ENCODE data around the gene WDPCP.

DNA sequence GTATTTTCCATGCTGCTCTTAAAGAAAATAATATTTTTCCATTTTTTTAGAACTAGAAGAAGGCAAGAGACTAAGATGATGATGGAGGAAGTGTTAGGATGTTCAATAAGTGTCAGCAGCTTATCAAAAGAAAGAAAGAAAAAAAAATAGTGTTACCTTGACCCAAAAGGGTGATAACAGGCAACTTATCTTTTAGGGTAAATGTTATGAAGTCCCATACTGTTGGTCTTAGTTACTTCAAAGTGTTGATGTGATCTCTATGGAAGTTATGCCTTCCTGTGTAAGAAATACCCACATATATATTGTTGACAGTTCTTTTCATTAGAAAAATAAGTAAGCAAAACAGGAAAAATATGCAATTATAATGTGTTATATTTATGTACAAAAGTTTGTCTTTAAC lies 394.1 kb downstream of the WDPCP start:
- no peak for TF ChIP-seq EZH2phosphoT487 (IDR thresholded peaks at IDR 0.05; ENCODE audit: unreplicated experiment)
- TF ChIP-seq, protein P1, sequence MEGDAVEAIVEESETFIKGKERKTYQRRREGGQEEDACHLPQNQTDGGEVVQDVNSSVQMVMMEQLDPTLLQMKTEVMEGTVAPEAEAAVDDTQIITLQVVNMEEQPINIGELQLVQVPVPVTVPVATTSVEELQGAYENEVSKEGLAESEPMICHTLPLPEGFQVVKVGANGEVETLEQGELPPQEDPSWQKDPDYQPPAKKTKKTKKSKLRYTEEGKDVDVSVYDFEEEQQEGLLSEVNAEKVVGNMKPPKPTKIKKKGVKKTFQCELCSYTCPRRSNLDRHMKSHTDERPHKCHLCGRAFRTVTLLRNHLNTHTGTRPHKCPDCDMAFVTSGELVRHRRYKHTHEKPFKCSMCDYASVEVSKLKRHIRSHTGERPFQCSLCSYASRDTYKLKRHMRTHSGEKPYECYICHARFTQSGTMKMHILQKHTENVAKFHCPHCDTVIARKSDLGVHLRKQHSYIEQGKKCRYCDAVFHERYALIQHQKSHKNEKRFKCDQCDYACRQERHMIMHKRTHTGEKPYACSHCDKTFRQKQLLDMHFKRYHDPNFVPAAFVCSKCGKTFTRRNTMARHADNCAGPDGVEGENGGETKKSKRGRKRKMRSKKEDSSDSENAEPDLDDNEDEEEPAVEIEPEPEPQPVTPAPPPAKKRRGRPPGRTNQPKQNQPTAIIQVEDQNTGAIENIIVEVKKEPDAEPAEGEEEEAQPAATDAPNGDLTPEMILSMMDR (conservative IDR thresholded peaks at IDR 0.05; ENCODE audit: low read depth in 2 of 2), result no peak
- TF ChIP-seq EZH2 (IDR thresholded peaks at IDR 0.05; ENCODE audit: low read depth, unreplicated experiment), result no peak
- no peak for TF ChIP-seq JUNB (IDR thresholded peaks at IDR 0.05; ENCODE audit: unreplicated experiment)
- TF ChIP-seq, protein P2, sequence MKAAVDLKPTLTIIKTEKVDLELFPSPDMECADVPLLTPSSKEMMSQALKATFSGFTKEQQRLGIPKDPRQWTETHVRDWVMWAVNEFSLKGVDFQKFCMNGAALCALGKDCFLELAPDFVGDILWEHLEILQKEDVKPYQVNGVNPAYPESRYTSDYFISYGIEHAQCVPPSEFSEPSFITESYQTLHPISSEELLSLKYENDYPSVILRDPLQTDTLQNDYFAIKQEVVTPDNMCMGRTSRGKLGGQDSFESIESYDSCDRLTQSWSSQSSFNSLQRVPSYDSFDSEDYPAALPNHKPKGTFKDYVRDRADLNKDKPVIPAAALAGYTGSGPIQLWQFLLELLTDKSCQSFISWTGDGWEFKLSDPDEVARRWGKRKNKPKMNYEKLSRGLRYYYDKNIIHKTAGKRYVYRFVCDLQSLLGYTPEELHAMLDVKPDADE (IDR thresholded peaks at IDR 0.05), result no peak
- TF ChIP-seq, protein P3, sequence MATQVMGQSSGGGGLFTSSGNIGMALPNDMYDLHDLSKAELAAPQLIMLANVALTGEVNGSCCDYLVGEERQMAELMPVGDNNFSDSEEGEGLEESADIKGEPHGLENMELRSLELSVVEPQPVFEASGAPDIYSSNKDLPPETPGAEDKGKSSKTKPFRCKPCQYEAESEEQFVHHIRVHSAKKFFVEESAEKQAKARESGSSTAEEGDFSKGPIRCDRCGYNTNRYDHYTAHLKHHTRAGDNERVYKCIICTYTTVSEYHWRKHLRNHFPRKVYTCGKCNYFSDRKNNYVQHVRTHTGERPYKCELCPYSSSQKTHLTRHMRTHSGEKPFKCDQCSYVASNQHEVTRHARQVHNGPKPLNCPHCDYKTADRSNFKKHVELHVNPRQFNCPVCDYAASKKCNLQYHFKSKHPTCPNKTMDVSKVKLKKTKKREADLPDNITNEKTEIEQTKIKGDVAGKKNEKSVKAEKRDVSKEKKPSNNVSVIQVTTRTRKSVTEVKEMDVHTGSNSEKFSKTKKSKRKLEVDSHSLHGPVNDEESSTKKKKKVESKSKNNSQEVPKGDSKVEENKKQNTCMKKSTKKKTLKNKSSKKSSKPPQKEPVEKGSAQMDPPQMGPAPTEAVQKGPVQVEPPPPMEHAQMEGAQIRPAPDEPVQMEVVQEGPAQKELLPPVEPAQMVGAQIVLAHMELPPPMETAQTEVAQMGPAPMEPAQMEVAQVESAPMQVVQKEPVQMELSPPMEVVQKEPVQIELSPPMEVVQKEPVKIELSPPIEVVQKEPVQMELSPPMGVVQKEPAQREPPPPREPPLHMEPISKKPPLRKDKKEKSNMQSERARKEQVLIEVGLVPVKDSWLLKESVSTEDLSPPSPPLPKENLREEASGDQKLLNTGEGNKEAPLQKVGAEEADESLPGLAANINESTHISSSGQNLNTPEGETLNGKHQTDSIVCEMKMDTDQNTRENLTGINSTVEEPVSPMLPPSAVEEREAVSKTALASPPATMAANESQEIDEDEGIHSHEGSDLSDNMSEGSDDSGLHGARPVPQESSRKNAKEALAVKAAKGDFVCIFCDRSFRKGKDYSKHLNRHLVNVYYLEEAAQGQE (IDR thresholded peaks at IDR 0.05; ENCODE audit: unreplicated experiment), result no peak
- TF ChIP-seq POLR2AphosphoS5 (IDR thresholded peaks at IDR 0.05; ENCODE audit: low read depth), result no peak
- no peak for TF ChIP-seq STAT1 (IDR thresholded peaks at IDR 0.05; ENCODE audit: unreplicated experiment)
- TF ChIP-seq, protein P4, sequence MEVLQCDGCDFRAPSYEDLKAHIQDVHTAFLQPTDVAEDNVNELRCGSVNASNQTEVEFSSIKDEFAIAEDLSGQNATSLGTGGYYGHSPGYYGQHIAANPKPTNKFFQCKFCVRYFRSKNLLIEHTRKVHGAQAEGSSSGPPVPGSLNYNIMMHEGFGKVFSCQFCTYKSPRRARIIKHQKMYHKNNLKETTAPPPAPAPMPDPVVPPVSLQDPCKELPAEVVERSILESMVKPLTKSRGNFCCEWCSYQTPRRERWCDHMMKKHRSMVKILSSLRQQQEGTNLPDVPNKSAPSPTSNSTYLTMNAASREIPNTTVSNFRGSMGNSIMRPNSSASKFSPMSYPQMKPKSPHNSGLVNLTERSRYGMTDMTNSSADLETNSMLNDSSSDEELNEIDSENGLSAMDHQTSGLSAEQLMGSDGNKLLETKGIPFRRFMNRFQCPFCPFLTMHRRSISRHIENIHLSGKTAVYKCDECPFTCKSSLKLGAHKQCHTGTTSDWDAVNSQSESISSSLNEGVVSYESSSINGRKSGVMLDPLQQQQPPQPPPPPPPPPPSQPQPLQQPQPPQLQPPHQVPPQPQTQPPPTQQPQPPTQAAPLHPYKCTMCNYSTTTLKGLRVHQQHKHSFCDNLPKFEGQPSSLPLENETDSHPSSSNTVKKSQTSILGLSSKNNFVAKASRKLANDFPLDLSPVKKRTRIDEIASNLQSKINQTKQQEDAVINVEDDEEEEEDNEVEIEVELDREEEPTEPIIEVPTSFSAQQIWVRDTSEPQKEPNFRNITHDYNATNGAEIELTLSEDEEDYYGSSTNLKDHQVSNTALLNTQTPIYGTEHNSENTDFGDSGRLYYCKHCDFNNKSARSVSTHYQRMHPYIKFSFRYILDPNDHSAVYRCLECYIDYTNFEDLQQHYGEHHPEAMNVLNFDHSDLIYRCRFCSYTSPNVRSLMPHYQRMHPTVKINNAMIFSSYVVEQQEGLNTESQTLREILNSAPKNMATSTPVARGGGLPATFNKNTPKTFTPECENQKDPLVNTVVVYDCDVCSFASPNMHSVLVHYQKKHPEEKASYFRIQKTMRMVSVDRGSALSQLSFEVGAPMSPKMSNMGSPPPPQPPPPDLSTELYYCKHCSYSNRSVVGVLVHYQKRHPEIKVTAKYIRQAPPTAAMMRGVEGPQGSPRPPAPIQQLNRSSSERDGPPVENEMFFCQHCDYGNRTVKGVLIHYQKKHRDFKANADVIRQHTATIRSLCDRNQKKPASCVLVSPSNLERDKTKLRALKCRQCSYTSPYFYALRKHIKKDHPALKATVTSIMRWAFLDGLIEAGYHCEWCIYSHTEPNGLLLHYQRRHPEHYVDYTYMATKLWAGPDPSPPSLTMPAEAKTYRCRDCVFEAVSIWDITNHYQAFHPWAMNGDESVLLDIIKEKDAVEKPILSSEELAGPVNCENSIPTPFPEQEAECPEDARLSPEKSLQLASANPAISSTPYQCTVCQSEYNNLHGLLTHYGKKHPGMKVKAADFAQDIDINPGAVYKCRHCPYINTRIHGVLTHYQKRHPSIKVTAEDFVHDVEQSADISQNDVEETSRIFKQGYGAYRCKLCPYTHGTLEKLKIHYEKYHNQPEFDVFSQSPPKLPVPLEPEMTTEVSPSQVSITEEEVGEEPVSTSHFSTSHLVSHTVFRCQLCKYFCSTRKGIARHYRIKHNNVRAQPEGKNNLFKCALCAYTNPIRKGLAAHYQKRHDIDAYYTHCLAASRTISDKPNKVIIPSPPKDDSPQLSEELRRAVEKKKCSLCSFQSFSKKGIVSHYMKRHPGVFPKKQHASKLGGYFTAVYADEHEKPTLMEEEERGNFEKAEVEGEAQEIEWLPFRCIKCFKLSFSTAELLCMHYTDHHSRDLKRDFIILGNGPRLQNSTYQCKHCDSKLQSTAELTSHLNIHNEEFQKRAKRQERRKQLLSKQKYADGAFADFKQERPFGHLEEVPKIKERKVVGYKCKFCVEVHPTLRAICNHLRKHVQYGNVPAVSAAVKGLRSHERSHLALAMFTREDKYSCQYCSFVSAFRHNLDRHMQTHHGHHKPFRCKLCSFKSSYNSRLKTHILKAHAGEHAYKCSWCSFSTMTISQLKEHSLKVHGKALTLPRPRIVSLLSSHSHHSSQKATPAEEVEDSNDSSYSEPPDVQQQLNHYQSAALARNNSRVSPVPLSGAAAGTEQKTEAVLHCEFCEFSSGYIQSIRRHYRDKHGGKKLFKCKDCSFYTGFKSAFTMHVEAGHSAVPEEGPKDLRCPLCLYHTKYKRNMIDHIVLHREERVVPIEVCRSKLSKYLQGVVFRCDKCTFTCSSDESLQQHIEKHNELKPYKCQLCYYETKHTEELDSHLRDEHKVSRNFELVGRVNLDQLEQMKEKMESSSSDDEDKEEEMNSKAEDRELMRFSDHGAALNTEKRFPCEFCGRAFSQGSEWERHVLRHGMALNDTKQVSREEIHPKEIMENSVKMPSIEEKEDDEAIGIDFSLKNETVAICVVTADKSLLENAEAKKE (CRISPR knock-in tag; IDR thresholded peaks at IDR 0.05), result no peak
- TF ChIP-seq CREB1 (CRISPR knock-in tag; IDR thresholded peaks at IDR 0.05; ENCODE audit: low read depth), result no peak
- no peak for TF ChIP-seq NANOG (IDR thresholded peaks at IDR 0.05; ENCODE audit: borderline replicate concordance)
- no peak for TF ChIP-seq ZNF114 (CRISPR knock-in tag; IDR thresholded peaks at IDR 0.05)
